RPMI8226 (cell line): ENCODE measurements around the gene DLST.

Experiments used
- DNase-seq: peaks from one replicate; pipeline ENCODE4 v3.0.0-alpha.2; 2015

DLST gene

GRCh38 chr14:74897642-74898041 lies 15.9 kb downstream of the DLST start:
- DNase-seq, result no peak

- no peak for DNase-seq
These were observed 16.4 kb downstream of the DLST start for GRCh38 chr14:74898083-74898482.

- no peak for DNase-seq
These were observed 17.0 kb downstream of the DLST start for GRCh38 chr14:74898694-74899093.

GRCh38 chr14:74902941-74903705 lies 21.4 kb downstream of the DLST start:
- DNase-seq, result no peak

GRCh38 chr14:74904635-74905503 lies 23.2 kb downstream of the DLST start:
- DNase-seq, result no peak

GRCh38 chr14:74905595-74906142 lies 24.0 kb downstream of the DLST start:
- peak; percentile 56 for DNase-seq

- DNase-seq, result no peak
These were observed 25.3 kb downstream of the DLST start for GRCh38 chr14:74906925-74907521.

GRCh38 chr14:74907744-74908143 lies 26.0 kb downstream of the DLST start:
- no peak for DNase-seq

GRCh38 chr14:74908861-74909341 lies 27.2 kb downstream of the DLST start:
- DNase-seq, result no peak

- DNase-seq, result no peak
These were observed 27.8 kb downstream of the DLST start for GRCh38 chr14:74909501-74909900.

- DNase-seq, result no peak
These were observed 28.2 kb downstream of the DLST start for GRCh38 chr14:74909911-74910310.

- no peak for DNase-seq
These were observed 28.8 kb downstream of the DLST start for GRCh38 chr14:74910556-74910955.

GRCh38 chr14:74911221-74911620 lies 29.5 kb downstream of the DLST start:
- no peak for DNase-seq

- no peak for DNase-seq
These were observed 30.0 kb downstream of the DLST start for GRCh38 chr14:74911704-74912103.

GRCh38 chr14:74912111-74912510 lies 30.4 kb downstream of the DLST start:
- DNase-seq, result no peak

GRCh38 chr14:74912801-74913200 lies 31.1 kb downstream of the DLST start:
- DNase-seq, result no peak

GRCh38 chr14:74913393-74913910 lies 31.7 kb downstream of the DLST start:
- no peak for DNase-seq

GRCh38 chr14:74913986-74914573 lies 32.4 kb downstream of the DLST start:
- peak; percentile 16 for DNase-seq

- no peak for DNase-seq
These were observed 33.7 kb downstream of the DLST start for GRCh38 chr14:74915426-74915825.

- DNase-seq, result no peak
These were observed 34.1 kb downstream of the DLST start for GRCh38 chr14:74915826-74916225.

- DNase-seq, result no peak
These were observed 35.4 kb downstream of the DLST start for GRCh38 chr14:74917178-74917543.

GRCh38 chr14:74917646-74918081 lies 35.9 kb downstream of the DLST start:
- no peak for DNase-seq

GRCh38 chr14:74918380-74918779 lies 36.7 kb downstream of the DLST start:
- DNase-seq, result no peak
